ENCODE data around the gene CDH13.

CDH13 gene

GRCh38 chr16:82586130-82586529 lies 40.6 kb upstream of the CDH13 start:
- H3K9me3 ChIP-seq (ENCODE audit: insufficient read depth, low read length, severe bottlenecking): no peaks in the 10 kb centered on the region
- no peaks in the 10 kb centered on the region for H3K4me1 ChIP-seq (ENCODE audit: insufficient read depth, low read length)
- no peaks in the 10 kb centered on the region for H3K36me3 ChIP-seq (ENCODE audit: insufficient read depth, low read length)
- ATAC-seq (ENCODE audit: insufficient read depth, low read depth): no peak
- no peak for TF ChIP-seq CTCF (IDR thresholded peaks at IDR 0.05; ENCODE audit: borderline replicate concordance, extremely low read depth, low read length, poor library complexity, severe bottlenecking)
- TF ChIP-seq EZH2 (IDR thresholded peaks at IDR 0.05; ENCODE audit: borderline replicate concordance, low read depth, low read length, severe bottlenecking): no peak
- no peak overlapping the region for H3K9ac ChIP-seq (ENCODE audit: low read depth, low read length)
- H4K20me1 ChIP-seq (ENCODE audit: insufficient read depth, low read length): no peaks in the 10 kb centered on the region
- H2AFZ ChIP-seq (ENCODE audit: low read depth, low read length): no peak overlapping the region
- peaks cover 9% of the 10 kb centered on the region for H3K27me3 ChIP-seq (ENCODE audit: insufficient read depth, low read length, poor library complexity)
- no peak overlapping the region for H3K4me2 ChIP-seq (ENCODE audit: insufficient read depth, low read length)
- no peak overlapping the region for H3K27ac ChIP-seq (ENCODE audit: low read length)
- DNase-seq: no peak
- no peaks in the 10 kb centered on the region for H3K79me2 ChIP-seq (ENCODE audit: insufficient read depth, low read length)
- no peak overlapping the region for H3K4me3 ChIP-seq (ENCODE audit: low read depth in 1 of 2, low read length in 2 of 2)

- no peak for ATAC-seq (ENCODE audit: insufficient read depth, low read depth)
- no peaks in the 10 kb centered on the region for H4K20me1 ChIP-seq (ENCODE audit: insufficient read depth, low read length)
- no peak overlapping the region for H3K4me2 ChIP-seq (ENCODE audit: insufficient read depth, low read length)
- no peak overlapping the region for H3K27ac ChIP-seq (ENCODE audit: low read length)
- H3K79me2 ChIP-seq (ENCODE audit: insufficient read depth, low read length): no peaks in the 10 kb centered on the region
- no peak overlapping the region for H3K9ac ChIP-seq (ENCODE audit: low read depth, low read length)
- no peaks in the 10 kb centered on the region for H3K4me1 ChIP-seq (ENCODE audit: insufficient read depth, low read length)
- DNase-seq: no peak
- no peak overlapping the region for H2AFZ ChIP-seq (ENCODE audit: low read depth, low read length)
- H3K36me3 ChIP-seq (ENCODE audit: insufficient read depth, low read length): no peaks in the 10 kb centered on the region
- no peak overlapping the region for H3K4me3 ChIP-seq (ENCODE audit: low read depth in 1 of 2, low read length in 2 of 2)
- peaks cover 9% of the 10 kb centered on the region for H3K27me3 ChIP-seq (ENCODE audit: insufficient read depth, low read length, poor library complexity)
- no peak for TF ChIP-seq CTCF (IDR thresholded peaks at IDR 0.05; ENCODE audit: borderline replicate concordance, extremely low read depth, low read length, poor library complexity, severe bottlenecking)
- TF ChIP-seq EZH2 (IDR thresholded peaks at IDR 0.05; ENCODE audit: borderline replicate concordance, low read depth, low read length, severe bottlenecking): no peak
- H3K9me3 ChIP-seq (ENCODE audit: insufficient read depth, low read length, severe bottlenecking): no peaks in the 10 kb centered on the region
Measured at GRCh38 chr16:82587289-82587688, 39.5 kb upstream of the CDH13 start.

- TF ChIP-seq CTCF (IDR thresholded peaks at IDR 0.05; ENCODE audit: borderline replicate concordance, extremely low read depth, low read length, poor library complexity, severe bottlenecking) (no peak), EZH2 (IDR thresholded peaks at IDR 0.05; ENCODE audit: borderline replicate concordance, low read depth, low read length, severe bottlenecking) (no peak)
- H2AFZ ChIP-seq (ENCODE audit: low read depth, low read length): no peak overlapping the region
- ATAC-seq (ENCODE audit: insufficient read depth, low read depth) (no peak), DNase-seq (no peak)
- H3K79me2 ChIP-seq (ENCODE audit: insufficient read depth, low read length): no peaks in the 10 kb centered on the region
- no peaks in the 10 kb centered on the region for H3K36me3 ChIP-seq (ENCODE audit: insufficient read depth, low read length)
- no peak overlapping the region for H3K4me2 ChIP-seq (ENCODE audit: insufficient read depth, low read length)
- no peaks in the 10 kb centered on the region for H3K4me1 ChIP-seq (ENCODE audit: insufficient read depth, low read length)
- no peak overlapping the region for H3K4me3 ChIP-seq (ENCODE audit: low read depth in 1 of 2, low read length in 2 of 2)
- no peaks in the 10 kb centered on the region for H3K9me3 ChIP-seq (ENCODE audit: insufficient read depth, low read length, severe bottlenecking)
- peaks cover 5% of the 10 kb centered on the region for H3K27me3 ChIP-seq (ENCODE audit: insufficient read depth, low read length, poor library complexity)
- no peaks in the 10 kb centered on the region for H4K20me1 ChIP-seq (ENCODE audit: insufficient read depth, low read length)
- no peak overlapping the region for H3K9ac ChIP-seq (ENCODE audit: low read depth, low read length)
- no peak overlapping the region for H3K27ac ChIP-seq (ENCODE audit: low read length)
Measured at GRCh38 chr16:82589407-82589806, 37.4 kb upstream of the CDH13 start.

DNA sequence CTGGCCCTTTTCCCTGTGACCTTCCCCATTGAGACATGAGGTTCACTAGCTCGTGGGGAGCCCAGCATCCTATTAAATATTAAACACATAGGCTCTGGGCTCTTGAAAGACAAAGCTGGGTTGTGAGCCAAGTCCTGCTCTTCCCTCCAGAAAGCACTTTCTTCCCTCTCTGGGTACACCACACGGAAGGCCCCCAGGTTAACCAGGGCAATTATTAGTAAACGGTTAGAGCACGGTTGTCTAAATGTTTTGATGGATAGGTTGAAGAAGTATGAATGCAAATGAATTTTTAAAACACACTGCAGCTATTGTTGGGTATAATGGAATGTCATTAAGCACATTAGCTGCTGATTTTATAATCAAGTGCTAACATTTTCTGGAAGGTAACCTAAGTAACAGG lies 32.7 kb upstream of the CDH13 start:
- H3K9me3 ChIP-seq (ENCODE audit: insufficient read depth, low read length, severe bottlenecking): no peaks in the 10 kb centered on the region
- H3K36me3 ChIP-seq (ENCODE audit: insufficient read depth, low read length): no peaks in the 10 kb centered on the region
- DNase-seq (no peak), ATAC-seq (ENCODE audit: insufficient read depth, low read depth) (no peak)
- no peak overlapping the region for H3K9ac ChIP-seq (ENCODE audit: low read depth, low read length)
- TF ChIP-seq CTCF (IDR thresholded peaks at IDR 0.05; ENCODE audit: borderline replicate concordance, extremely low read depth, low read length, poor library complexity, severe bottlenecking): no peak
- TF ChIP-seq EZH2 (IDR thresholded peaks at IDR 0.05; ENCODE audit: borderline replicate concordance, low read depth, low read length, severe bottlenecking): no peak
- H3K4me3 ChIP-seq (ENCODE audit: low read depth in 1 of 2, low read length in 2 of 2): no peak overlapping the region
- no peaks in the 10 kb centered on the region for H3K79me2 ChIP-seq (ENCODE audit: insufficient read depth, low read length)
- no peak overlapping the region for H2AFZ ChIP-seq (ENCODE audit: low read depth, low read length)
- no peak overlapping the region for H3K4me2 ChIP-seq (ENCODE audit: insufficient read depth, low read length)
- no peaks in the 10 kb centered on the region for H3K27me3 ChIP-seq (ENCODE audit: insufficient read depth, low read length, poor library complexity)
- H3K4me1 ChIP-seq (ENCODE audit: insufficient read depth, low read length): no peaks in the 10 kb centered on the region
- H4K20me1 ChIP-seq (ENCODE audit: insufficient read depth, low read length): no peaks in the 10 kb centered on the region
- H3K27ac ChIP-seq (ENCODE audit: low read length): no peak overlapping the region
